Hypothalamus (tissue), 51 donors: ENCODE measurements around the gene CTBP2.
"Not testable (repeated sequence)": the region's sequence is repeated elsewhere in the genome, so short reads cannot be mapped to it uniquely, and the experiment has no call there.

ENCODE experiments used
- DNase-seq, 51 donors: peaks; one replicate each; lab custom pipeline; 2025; lab: John Stamatoyannopoulos, UW

Gene CTBP2

GRCh38 chr10:125093974-125094705 lies 66.2 kb downstream of the CTBP2 start:
- DNase-seq: no peak

GRCh38 chr10:125093199-125093973 lies 67.0 kb downstream of the CTBP2 start:
- DNase-seq: peak in 4 of 51 donors; percentile 16 to 72 (median 34)

- no peak for DNase-seq
These were observed 67.8 kb downstream of the CTBP2 start for GRCh38 chr10:125092564-125093031.

- no peak for DNase-seq
These were observed 68.5 kb downstream of the CTBP2 start for GRCh38 chr10:125091891-125092290.

- no peak for DNase-seq
These were observed 70.9 kb downstream of the CTBP2 start for GRCh38 chr10:125089469-125089868.

GRCh38 chr10:125087897-125088215 lies 72.5 kb downstream of the CTBP2 start:
- no peak for DNase-seq

- no peak for DNase-seq
These were observed 73.0 kb downstream of the CTBP2 start for GRCh38 chr10:125087191-125087896.

GRCh38 chr10:125086691-125087090 lies 73.7 kb downstream of the CTBP2 start:
- DNase-seq: no peak

- no peak for DNase-seq
These were observed 74.9 kb downstream of the CTBP2 start for GRCh38 chr10:125085258-125086054.

GRCh38 chr10:125084614-125085257 lies 75.6 kb downstream of the CTBP2 start:
- DNase-seq: peak in 18 of 51 donors; percentile 16 to 53 (median 28)

- no peak for DNase-seq
These were observed 76.2 kb downstream of the CTBP2 start for GRCh38 chr10:125084191-125084613.

GRCh38 chr10:125083576-125083920 lies 76.8 kb downstream of the CTBP2 start:
- DNase-seq: no peak

- no peak for DNase-seq
These were observed 77.3 kb downstream of the CTBP2 start for GRCh38 chr10:125082881-125083575.

- DNase-seq: not testable (repeated sequence)
These were observed 77.9 kb downstream of the CTBP2 start for GRCh38 chr10:125082471-125082870.

GRCh38 chr10:125081931-125082330 lies 78.4 kb downstream of the CTBP2 start:
- no peak for DNase-seq

- no peak for DNase-seq
These were observed 79.4 kb downstream of the CTBP2 start for GRCh38 chr10:125080984-125081383.

GRCh38 chr10:125080296-125080695 lies 80.1 kb downstream of the CTBP2 start:
- no peak for DNase-seq

GRCh38 chr10:125079091-125079600 lies 81.2 kb downstream of the CTBP2 start:
- DNase-seq: no peak

- peak in 2 of 51 donors; percentile 22 to 57 for DNase-seq
These were observed 83.3 kb downstream of the CTBP2 start for GRCh38 chr10:125076891-125077541.
